ENCODE results near the gene CUZD1.

Gene CUZD1

GRCh38 chr10:122855745-122856144 is 10.1 kb upstream of the CUZD1 start:
- no peak for DNase-seq

DNA sequence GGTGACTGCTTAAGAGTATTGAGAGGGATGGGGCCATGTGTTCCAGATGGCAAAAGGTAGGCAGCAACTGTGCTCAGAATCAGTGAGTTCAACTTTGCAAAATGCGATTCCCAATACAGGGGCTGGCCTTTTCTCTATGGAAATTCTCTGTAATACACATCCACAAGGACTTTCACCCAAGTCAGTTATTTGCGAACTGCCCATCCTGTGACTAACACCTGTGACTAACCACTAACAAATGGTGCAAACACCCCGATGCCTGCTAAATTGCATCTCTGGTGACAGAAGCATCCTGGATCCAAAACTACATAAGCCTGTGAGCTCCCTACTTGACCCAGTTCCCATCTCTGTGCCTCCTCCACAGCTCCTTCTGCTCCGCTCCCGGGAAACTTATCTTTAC is 9.0 kb upstream of the CUZD1 start:
- DNase-seq, result peak; percentile 9

DNA sequence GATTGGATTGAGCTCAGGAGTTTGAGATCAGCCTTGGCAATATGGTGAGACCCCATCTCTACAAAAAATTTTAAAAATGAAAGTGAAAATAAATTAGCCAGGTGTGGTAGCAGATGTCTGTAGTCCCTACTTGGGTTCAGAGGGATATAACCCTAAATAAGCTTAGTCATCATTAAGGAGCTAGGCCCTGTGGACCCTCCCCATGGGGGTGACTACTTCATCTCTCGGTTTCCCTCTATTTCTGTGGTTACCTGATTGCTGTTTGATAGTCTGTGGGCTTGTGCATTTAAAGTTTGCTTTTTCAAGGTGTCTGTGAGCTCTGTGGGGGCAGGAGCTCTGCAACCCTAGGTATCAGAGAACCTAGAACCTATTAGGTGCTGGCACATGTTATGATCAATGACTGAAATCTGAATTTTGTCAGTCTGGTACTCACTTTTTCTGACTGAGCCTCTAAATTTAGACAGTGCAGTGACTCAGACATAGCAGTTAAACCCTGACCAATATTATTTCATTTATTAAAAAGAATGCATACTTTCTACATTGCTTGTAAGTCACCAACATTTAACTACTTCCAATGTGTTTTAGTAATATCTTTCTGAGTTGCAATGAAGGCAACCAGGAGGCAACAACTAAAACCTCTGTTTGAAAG is 8.1 kb upstream of the CUZD1 start:
- no peak for DNase-seq

GRCh38 chr10:122852261-122852660 is 6.6 kb upstream of the CUZD1 start:
- DNase-seq, result no peak

DNA sequence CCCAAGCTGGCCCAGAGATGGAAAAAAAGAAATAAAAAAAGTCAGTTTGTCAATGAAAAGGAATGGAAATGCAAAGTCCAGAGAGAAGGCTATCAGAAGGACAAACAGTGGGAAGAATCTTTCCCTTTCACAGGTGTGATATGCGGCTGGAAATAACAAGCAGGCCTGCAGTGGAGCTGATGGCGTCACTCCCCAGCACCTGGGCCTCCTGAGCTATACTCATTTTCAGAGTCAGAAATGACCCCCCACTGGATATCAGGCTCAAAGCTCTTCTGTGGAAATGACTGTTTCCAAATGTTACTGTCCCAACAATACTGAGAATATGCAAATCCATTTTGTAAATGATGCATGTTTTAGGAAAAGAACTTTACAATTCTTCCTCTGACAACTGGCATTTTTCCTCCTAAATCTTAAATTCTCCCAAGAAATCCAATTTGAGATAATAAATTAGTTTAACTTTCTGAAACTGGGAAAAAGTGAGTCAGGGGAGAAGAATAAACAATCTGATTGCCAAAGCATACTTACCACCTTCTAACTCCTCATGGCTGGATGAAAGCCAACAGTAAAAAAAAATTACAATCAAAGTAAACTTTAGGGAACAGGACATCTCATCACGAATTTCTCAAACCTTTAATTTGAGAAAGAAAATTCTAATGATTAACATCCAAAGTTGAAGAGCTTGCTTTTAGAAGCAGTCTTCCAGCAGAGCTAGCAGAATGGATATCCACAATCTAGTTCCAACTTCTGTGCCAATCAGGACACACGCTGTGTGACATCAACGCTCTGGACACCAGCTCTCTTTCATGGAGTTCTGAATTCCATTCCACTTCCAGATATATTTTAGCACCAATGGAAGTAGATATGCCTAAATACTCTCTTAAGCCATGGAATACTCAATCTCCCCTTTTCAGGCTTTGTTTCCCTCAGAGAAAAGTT is 5.3 kb upstream of the CUZD1 start:
- DNase-seq, result no peak

DNA sequence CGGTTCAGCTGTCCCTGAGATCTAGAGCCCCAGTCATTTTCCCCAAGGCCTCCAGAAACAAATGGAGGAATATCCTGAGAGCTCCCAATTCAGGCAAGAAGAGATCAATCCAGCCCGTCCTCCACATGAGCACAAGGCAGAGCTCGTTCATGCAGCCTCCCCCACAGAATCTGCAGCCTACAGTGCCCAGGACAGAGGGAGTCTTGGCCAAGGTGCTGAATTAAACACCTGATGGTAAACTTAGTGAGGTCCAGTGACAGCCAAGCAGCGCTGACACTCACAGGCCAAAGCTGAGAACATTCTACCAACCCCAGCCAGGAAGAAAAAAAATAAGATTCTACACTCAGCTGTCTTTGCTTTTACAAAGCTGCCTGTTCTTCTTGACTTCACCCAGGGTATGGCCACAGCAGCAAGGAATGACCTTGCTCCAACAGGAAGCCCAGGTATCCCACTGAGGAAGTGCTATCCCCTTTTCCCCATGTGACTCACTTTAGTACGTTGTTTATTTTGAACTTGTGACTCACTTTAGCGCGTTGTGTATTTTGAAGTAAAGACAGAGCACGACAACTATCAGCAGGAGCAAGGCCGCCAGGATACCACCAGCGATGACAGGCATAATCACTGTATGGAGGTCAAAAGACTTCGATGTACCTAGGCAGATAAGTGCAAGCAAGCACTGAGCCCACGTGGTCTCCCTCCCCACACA is 4.4 kb upstream of the CUZD1 start:
- DNase-seq, result peak; percentile 72

GRCh38 chr10:122849090-122849489 is 3.4 kb upstream of the CUZD1 start:
- no peak for DNase-seq

DNA sequence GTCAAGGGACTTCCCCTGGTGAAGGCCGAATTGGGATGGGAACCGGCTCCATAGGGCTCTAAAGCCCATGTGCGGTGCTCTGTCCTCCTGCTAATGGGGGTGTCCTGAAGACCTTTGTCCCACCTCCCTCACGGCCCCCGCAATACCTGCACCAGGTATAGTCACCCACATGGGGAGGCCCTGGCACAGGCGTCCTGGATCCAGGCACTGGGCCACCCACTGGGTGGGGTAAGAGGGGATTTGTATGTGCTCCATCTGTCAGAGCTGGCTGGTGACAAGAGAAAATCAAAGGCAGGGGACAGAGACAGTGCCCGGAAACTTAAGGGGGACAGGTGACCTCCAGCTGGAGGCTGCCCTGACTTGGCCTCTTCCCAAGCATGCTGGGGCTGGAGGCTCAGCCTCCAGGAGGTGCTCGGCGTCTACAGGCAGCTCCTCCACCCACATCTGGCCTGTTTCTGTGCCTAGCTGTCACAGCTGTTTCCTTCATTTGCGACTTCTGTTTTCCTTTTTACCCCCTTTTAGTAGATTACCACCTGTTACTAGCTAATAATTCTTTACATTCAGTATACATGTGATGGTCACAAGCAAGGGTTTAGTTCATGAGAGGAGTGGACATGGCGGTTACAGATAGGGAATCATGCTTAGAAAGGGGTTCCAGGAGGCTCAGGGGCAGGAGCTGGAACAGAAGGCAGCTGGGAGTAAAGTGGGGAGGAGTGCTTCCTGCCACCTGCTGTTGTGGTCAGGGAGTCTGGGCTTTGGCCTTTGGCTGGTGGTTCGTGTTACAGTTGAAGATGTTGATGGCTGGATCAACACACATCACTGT is 2.3 kb upstream of the CUZD1 start:
- peak; percentile 95 for DNase-seq

- no peak for DNase-seq
Measured at GRCh38 chr10:122844146-122844545, 1.5 kb downstream of the CUZD1 start.

GRCh38 chr10:122841569-122841968 is 4.1 kb downstream of the CUZD1 start:
- no peak for DNase-seq

DNA sequence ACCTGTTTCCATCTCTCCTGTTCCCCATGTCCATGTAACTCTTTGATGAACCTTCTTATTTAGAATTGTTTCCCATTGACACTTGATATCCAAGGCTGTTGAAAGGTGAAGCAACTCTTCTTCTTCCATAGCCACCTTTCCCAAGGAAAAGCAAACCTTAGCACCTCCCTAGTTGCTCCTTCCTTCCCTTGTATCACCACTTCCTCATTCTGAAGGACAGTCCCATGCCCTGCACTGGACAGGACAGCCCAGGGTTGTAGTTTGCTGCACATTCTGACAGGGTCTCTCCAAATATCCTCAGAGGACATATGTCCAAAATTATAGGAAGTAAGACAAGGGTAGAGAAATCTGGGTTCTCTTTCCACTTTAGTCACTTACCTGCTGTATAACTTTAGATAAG is 6.2 kb downstream of the CUZD1 start:
- DNase-seq, result no peak

DNA sequence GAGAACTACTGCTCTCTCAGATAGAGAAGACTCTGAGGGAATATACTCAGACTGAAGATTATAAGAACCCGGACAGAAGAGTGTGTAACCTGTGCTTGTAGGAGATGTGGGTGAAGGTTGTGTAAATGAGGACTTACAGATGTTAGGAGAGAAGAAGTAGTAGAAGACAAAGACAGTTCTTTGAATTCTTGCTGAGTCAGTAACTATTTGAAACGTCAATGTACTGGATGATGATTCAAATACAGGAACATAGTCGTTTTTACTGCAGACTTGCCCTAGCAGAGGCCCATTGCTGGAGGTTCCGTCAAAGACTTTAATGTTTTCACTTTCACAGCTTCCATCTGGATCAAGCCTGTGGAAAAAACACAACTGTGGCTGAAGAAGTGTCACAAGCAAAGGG is 6.8 kb downstream of the CUZD1 start:
- DNase-seq, result no peak

GRCh38 chr10:122835908-122836307 is 9.7 kb downstream of the CUZD1 start:
- DNase-seq, result no peak

DNA sequence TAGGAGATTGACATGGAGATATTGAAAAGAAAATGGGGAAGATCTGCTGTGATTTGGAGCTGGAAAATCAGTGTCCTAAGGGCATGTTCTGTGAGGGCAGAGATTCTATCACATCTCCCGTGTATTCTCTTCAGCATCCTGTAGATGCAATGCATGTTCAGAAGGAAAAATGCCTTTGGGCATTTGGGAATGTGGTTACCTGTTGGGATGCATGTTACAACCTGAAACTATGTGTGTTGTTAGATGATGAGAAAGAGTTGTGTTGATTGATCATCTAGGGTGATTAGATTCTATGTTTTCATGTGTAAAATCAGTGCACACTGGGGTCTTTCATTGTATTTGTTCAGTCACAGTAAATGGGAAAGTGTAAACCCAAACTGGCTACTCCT is 14.7 kb downstream of the CUZD1 start:
- DNase-seq, result no peak

GRCh38 chr10:122830273-122830964 is 15.2 kb downstream of the CUZD1 start:
- DNase-seq, result no peak

GRCh38 chr10:122829454-122829853 is 16.2 kb downstream of the CUZD1 start:
- no peak for DNase-seq

DNA sequence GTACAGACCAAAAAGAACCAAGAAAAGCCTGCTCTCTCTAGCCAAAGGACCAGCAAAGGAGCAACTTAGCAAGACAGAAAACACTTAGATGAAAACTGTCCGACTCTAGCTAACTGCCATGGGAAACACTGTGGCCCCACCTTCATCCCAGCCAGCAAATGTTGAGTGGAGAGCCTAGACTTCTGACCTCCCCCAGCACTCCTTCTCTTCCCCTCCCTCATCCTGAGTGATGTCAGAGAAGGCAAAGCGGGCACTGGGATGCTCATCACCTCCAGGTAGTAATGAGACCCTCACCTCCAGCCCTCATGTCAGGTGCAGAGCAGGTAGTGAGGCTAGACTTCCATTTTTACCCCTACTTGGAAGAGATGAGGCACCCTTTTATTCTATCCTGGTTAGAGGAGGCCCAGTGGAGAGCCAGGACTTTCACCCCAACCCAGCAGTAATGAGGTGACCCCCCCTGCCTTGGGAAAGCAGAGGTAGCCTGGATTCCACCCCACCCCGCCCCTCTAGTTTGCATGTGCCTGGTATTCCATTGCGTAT is 16.9 kb downstream of the CUZD1 start:
- DNase-seq, result no peak

- DNase-seq, result no peak
Measured at GRCh38 chr10:122827302-122827701, 18.4 kb downstream of the CUZD1 start.

DNA sequence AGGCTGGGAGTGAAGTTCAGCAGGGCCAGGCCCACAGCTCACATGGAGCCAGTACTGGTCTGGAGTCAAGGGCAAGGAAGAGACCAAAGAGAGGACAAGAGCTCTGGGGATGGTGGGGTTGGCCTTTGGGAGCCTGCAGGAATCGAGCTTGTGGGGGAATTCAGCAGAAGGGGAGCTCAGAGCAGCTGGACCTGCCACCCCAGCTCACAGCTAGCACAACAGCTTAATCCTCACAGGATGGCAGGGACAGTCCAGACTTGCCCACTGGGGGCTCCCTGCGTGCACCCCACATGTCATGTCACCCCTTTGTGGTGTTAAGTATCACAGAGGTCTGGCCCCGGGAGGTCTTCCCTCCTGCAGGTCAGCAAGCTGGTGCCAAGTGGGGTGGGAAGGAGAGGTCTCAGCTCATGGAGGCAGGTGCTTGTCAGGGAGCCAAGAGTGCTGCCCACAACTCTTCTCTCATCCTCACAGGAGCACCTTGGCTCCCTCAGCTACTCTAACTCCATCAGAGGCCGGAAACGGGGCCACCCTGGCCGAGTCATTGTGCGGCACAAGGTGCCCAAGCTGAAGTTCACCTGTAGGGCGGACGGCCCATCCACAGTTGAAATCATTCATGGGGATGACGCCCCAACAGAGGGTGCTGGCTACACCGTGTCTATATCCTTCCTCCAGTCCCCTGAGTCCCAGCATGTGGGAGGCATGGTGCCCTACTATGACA is 22.5 kb downstream of the CUZD1 start:
- no peak for DNase-seq

DNA sequence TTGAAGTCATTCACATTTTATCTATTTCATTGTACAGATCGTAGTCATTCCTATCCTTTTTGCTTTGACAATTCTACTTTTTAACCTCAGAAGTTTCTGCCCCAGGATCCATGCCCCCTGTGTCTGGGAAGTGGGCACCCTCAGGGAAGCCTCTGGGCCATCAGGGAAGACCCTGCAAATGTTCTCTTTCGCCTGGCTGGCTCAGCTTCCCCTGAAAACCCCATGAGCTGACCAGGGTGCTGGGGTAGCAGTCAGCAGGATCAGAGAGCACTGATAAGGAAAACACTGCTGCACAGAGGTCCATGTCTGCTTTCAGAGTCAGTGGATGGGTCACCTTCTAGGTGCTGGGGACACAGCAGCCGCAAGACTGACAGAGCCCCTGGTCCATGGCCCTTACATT is 23.8 kb downstream of the CUZD1 start:
- no peak for DNase-seq

DNA sequence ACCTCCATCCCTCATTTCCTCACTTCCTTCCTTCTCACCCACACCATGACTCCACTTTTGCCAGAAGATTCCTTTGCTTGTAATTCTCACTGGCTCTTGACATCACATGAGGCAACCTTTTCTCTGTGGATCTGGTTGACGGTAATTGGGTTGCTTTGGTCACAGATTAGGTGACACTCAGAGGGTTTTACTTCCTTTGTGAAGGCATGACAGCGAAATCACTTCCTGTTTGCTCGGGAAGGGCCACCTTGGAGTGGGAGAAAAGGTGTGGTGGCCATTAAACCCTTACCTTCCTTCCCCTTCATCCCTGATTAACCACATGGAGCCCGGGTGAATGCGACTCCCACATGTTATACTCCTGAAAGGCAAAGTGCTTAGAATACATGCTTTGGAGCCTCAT is 30.2 kb downstream of the CUZD1 start:
- no peak for DNase-seq

Data from DMS53 (cell line).